GM18858 (cell line): ENCODE measurements around the gene RPL15.

Experiments
- ATAC-seq: cut with Tn5 transposase; IDR thresholded peaks from one replicate; pipeline ENCODE4 v1.9.1; 2021; ENCODE audit not compliant: unreplicated experiment

RPL15 gene

GRCh38 chr3:23926736-23927135 is 9.8 kb downstream of the RPL15 start:
- no peak for ATAC-seq

- ATAC-seq = no peak
These were observed 11.6 kb downstream of the RPL15 start for GRCh38 chr3:23928524-23928923.

GRCh38 chr3:23931597-23931996 is 14.7 kb downstream of the RPL15 start:
- no peak for ATAC-seq

GRCh38 chr3:23932571-23932970 is 15.6 kb downstream of the RPL15 start:
- no peak for ATAC-seq

DNA sequence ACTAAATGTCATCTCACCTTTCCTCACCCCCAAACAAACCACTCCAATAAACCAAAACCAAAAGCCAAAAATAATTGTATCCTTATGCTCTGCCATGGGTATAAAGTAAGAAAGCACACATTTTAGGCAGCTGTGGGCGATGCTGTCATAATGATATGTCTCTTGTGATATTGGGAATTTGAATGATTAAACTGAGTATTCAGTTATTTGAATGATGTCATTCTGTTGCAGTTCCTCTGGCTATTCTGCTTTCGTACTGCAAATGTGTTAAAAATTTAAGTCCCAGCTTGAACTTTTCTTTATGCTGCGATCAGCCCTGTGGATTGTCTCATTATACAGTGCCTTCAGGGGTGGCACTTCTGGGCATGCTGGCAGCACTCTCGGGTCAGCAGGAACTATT is 17.3 kb downstream of the RPL15 start:
- ATAC-seq = no peak

DNA sequence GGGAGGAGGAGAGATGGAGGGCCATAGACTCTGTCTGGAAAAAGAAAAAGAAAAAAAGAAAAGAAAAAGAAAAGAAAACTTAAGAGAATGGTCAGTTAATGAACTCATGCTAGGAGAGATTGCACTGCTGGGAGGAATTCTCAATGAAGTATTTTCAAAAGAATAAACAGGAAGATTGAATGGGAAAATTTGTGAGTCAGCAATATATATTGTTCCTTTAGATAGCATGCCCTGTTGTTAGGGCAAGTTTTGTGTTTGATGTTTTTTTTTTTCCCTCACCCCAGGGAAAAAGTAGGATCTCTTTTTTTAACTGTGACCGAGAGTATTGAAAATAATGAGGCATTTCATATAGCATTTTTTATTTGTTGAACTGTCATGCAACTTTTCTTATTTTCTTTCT is 20.4 kb downstream of the RPL15 start:
- ATAC-seq = no peak

DNA sequence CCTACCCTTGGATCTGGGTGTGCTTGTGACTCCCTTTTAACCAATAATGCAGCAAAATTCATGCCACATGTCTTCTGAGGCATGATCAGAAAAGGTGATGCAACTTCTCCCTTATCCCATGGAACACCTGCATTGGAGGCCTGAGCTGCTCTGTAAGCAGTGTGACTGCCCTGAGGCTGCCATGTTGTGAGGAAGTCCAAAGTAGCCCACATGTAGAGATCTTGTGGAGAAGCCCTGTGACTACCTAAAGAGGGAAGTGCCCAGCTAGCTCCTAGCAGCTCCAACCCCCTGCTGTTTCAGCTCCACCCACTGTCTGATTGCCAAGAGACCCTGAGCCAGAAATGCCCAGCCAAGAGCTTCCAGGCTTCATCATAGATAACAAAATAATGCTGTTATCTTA is 21.8 kb downstream of the RPL15 start:
- no peak for ATAC-seq

DNA sequence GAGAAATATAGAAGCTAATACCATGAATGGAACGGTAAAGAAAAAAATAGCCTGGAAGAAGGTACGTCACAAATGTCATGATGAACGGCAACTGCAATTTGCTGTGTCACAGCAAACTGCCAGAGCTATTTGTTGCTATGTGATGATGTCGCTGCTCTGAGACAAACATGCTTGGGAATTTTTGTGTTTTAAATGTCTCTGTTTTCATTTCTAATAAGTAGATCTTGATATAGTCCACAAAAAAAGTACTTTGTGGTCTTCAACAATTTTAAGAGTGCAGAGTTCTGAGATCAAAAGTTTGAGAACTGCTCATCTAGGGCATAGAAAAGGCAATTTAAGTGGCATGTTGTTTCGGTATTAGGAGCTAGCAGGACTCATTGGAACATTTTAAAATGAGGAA is 23.8 kb downstream of the RPL15 start:
- ATAC-seq = no peak

DNA sequence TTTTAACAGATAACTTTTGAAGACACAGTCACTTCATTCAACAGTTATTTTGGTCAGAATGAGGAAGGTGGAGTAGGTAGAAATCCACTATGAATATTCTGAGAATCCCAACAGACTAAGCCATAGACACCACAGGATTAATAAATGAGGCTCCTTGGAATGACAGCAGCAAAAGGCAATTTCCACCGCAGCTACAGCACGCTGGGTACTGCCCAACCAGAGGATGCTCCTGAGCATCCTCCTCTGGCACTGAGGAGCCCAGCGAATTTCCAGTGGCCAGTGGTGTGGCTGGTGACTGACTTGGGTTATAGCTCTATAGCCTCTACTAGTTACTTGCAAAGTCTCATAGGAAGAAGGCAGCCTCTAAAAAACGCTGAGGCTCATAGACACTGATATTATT is 24.5 kb downstream of the RPL15 start:
- ATAC-seq = no peak

GRCh38 chr3:23942546-23942945 is 25.6 kb downstream of the RPL15 start:
- no peak for ATAC-seq

- no peak for ATAC-seq
These were observed 27.3 kb downstream of the RPL15 start for GRCh38 chr3:23944007-23944783.

DNA sequence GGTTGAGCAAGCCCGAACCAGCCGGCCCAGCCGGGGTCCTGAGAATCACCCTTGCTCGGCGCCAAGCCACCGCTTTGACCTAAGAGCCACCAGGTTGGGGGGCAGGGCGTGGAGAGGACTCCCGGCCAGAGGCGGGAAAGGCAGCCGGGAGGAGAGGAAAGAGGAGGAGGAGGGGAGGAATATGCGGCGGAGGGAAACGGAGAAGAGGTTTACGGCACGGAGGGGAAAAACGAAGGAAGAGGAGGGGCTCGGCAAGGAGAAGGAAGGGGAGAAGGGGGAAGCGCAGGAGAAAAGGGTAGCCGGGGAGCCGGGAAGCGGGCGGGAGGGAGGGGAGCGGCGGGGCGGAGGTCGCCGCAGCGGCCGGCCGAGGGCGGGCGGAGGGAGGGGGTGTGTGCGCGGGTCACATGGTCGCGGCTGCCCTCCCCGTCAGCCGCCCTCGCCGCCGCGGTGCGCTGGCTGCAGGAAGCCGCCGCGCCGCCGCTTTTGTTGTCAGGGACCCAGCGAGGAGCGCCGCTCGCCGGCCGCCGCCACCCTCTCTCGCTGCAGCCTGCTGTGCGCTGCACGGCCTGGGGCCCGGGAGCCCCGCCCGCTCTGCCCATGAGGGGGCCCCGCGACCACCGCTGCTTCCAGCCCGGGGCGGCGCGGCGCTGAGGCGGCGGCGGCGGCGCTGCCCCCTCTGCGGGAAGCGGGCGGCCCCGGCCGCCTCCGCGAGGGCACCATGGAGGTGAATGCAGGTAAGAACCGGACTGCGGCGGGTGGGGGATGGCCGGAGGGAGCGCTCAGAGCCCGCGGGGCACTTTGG is 28.1 kb downstream of the RPL15 start, which contains the start of gene NR1D2:
Gene NR1D2, plus strand, starts transcription at position 426 of the 802 bp plus-strand sequence. Its CDS starts 293 bp downstream, at position 719.
- ATAC-seq = peak; percentile 27

DNA sequence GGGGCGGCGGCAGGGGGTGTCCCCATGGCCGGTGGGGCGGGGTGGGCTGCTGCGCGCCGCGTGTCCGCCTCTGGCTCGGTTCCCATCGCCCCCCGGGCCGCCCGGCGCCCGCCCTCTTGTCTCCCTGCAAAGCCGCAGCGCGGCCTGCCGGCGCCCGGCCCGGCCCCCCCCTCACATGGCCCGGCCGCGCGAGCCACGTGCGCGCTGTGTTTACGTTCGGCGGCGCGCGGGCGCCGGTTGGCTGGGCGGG is 28.7 kb downstream of the RPL15 start:
- ATAC-seq = no peak

DNA sequence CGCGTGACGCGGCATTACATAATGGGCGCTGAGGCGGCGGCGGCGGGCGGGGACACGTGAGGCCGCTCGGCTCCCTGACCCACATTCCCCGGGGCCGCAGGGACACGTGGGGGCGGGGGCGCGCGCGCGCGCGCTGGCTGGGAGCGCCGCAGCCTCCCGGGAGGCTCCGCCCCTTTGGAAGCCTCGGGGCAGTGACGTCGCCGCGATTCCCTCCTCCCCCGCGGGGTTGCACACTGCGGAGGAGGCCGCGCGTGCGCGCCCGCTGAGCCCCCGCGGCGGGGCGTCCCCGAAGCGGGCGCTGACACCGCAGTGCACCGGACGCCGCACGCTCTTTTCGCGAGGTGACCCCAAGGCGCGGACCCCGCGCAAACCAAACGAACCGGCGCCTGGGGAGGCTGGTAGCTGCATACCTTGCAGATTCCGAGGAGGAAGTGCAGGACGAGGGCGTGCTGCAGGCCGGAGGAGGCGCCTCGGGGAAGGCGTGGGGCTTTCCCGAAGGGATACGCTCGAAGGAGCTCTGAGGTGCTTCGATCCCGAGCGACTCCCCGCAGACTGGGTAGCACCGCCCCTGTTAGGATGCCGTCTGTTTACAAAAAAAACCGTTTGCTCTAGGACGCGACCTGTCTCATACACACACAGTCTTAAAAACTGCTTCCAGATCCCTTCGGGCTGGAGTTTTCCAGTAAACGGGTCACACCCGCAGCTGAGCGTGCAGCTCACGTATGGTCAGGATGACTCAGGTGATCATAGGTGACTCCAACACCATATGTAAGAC is 29.2 kb downstream of the RPL15 start:
- peak; percentile 60 for ATAC-seq

- ATAC-seq = no peak
These were observed 31.8 kb downstream of the RPL15 start for GRCh38 chr3:23948761-23949160.

DNA sequence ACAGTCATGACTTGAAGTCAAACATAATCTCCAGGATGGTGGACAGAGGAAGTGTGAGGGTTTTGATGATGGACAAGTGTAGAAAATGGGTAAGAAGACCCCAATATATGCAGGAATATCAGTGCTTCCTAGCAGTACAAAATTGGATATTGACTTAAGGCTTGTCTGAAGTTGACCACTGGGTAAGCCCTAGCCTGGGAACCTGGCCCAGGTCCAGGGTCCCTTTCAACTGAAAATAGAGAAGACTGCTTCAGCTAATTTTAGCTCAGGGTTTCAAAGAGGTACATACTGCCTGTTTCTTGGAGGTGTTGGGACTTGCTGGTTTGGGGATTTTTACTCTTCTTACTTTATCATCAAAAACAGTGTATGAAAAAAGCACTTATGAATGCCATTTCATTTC is 32.9 kb downstream of the RPL15 start:
- ATAC-seq = peak; percentile 21

DNA sequence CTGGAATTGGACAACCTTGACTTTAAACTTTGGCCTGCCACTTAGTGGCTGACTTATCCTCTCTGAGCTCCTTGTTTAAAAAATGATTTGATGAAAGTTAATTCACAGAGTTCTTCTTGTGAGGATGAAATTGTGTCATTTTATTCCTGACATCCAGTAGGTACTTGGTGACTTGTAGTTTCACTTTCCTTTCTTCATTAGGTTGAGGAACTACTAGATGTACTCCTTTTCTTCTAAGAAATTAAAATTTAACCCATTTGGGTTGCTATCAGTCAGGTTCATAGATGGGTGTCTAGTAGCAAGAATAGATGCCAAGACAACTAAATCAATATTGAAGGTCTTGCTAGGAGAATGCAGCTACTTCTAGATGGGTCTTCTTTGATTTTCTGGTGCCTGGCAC is 33.4 kb downstream of the RPL15 start:
- peak; percentile 23 for ATAC-seq

GRCh38 chr3:23952646-23953045 is 35.7 kb downstream of the RPL15 start:
- ATAC-seq = no peak

- no peak for ATAC-seq
These were observed 36.6 kb downstream of the RPL15 start for GRCh38 chr3:23953523-23953922.

DNA sequence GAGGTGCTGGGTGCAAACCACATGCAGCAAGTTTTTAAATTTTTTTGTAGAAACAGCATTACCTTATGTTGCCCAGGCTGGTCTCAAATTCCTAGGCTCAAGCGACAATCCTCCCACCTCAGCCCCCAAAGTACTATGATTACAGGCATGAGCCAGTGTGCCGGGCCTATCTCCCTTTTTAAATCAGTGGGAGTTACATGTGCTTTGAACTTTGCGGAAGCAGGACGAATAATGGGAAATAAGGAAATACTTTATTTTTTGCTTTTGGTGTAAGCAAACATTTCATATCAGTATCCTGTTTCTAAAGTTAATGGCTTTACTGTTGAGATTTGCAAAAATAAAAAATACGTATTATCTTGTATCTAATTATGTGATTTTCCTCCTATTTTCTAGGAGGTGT is 37.2 kb downstream of the RPL15 start:
- ATAC-seq = no peak

GRCh38 chr3:23956701-23957100 is 39.8 kb downstream of the RPL15 start:
- no peak for ATAC-seq
